ENCODE data around the gene MAP3K14. TPM values are rescaled to one million over a fixed set of nuclear protein-coding genes. Genes with fewer than 3 reads are reported as not detected.
A peak's percentile ranks its signal among the peaks of the same experiment; 100 is the strongest.

Gene MAP3K14
- total RNA-seq, 1 donor from 2014 or later = 11.5 TPM

- H3K9me3 Mint-ChIP-seq = no peaks in the 10 kb centered on the region
- DNase-seq (ENCODE audit: low read depth, low spot score) = no peak
- H3K27me3 Mint-ChIP-seq (ENCODE audit: low read depth) = no peaks in the 10 kb centered on the region
- peaks cover 6% of the 10 kb centered on the region for H3K36me3 Mint-ChIP-seq (ENCODE audit: low read depth)
- peaks cover 33% of the 10 kb centered on the region for H3K4me1 Mint-ChIP-seq
- H3K4me3 Mint-ChIP-seq = no peak overlapping the region
- H3K27ac Mint-ChIP-seq (ENCODE audit: unreplicated experiment) = no peak overlapping the region
- TF ChIP-seq CTCF (conservative IDR thresholded peaks at IDR 0.05) = no peak
Measured at GRCh38 chr17:45300060-45300751, 16.6 kb downstream of the MAP3K14 start.

- DNase-seq (ENCODE audit: low read depth, low spot score) = peak; percentile 18
- TF ChIP-seq CTCF (conservative IDR thresholded peaks at IDR 0.05) = no peak
- H3K36me3 Mint-ChIP-seq (ENCODE audit: low read depth) = peaks cover 6% of the 10 kb centered on the region
- no peaks in the 10 kb centered on the region for H3K9me3 Mint-ChIP-seq
- peaks cover 36% of the 10 kb centered on the region for H3K4me1 Mint-ChIP-seq
- peak overlapping the region; percentile 7 for H3K4me3 Mint-ChIP-seq
- H3K27ac Mint-ChIP-seq (ENCODE audit: unreplicated experiment) = peak overlapping the region; percentile 39
- no peaks in the 10 kb centered on the region for H3K27me3 Mint-ChIP-seq (ENCODE audit: low read depth)
Measured at GRCh38 chr17:45299361-45299760, 17.5 kb downstream of the MAP3K14 start.

- Mint-ChIP-seq H3K4me1 (peaks cover 43% of the 10 kb centered on the region), H3K27me3 (ENCODE audit: low read depth) (no peaks in the 10 kb centered on the region), H3K36me3 (ENCODE audit: low read depth) (peaks cover 6% of the 10 kb centered on the region), H3K4me3 (no peak overlapping the region), H3K27ac (ENCODE audit: unreplicated experiment) (peak overlapping the region; percentile 69), H3K9me3 (no peaks in the 10 kb centered on the region)
- TF ChIP-seq CTCF (conservative IDR thresholded peaks at IDR 0.05) = no peak
- DNase-seq (ENCODE audit: low read depth, low spot score) = no peak
Measured at GRCh38 chr17:45298546-45299285, 18.1 kb downstream of the MAP3K14 start.

GRCh38 chr17:45296833-45297124, 20.0 kb downstream of the MAP3K14 start:
- H3K27me3 Mint-ChIP-seq (ENCODE audit: low read depth) = no peaks in the 10 kb centered on the region
- H3K27ac Mint-ChIP-seq (ENCODE audit: unreplicated experiment) = no peak overlapping the region
- H3K4me1 Mint-ChIP-seq = peaks cover 53% of the 10 kb centered on the region
- H3K4me3 Mint-ChIP-seq = no peak overlapping the region
- H3K9me3 Mint-ChIP-seq = no peaks in the 10 kb centered on the region
- no peak for DNase-seq (ENCODE audit: low read depth, low spot score)
- TF ChIP-seq CTCF (conservative IDR thresholded peaks at IDR 0.05) = no peak
- peaks cover 6% of the 10 kb centered on the region for H3K36me3 Mint-ChIP-seq (ENCODE audit: low read depth)

GRCh38 chr17:45296003-45296832, 20.6 kb downstream of the MAP3K14 start:
- Mint-ChIP-seq H3K9me3 (no peaks in the 10 kb centered on the region), H3K36me3 (ENCODE audit: low read depth) (peaks cover 6% of the 10 kb centered on the region), H3K4me3 (no peak overlapping the region), H3K4me1 (peaks cover 53% of the 10 kb centered on the region), H3K27me3 (ENCODE audit: low read depth) (no peaks in the 10 kb centered on the region), H3K27ac (ENCODE audit: unreplicated experiment) (no peak overlapping the region)
- TF ChIP-seq CTCF (conservative IDR thresholded peaks at IDR 0.05) = no peak
- DNase-seq (ENCODE audit: low read depth, low spot score) = no peak
